Measurements from ENCODE around the gene TBC1D5.

GRCh38 chr3:17583530-17583929 lies 158.9 kb downstream of the TBC1D5 start:
- TF ChIP-seq CTCF (IDR thresholded peaks at IDR 0.05) (no peak), EP300 (IDR thresholded peaks at IDR 0.05) (no peak), POLR2A (IDR thresholded peaks at IDR 0.05) (no peak), POLR2AphosphoS5 (IDR thresholded peaks at IDR 0.05) (no peak)

All from sigmoid colon (tissue), 4 donors.